HepG2 (cell line): ENCODE measurements around the gene NOXO1. TPM values are rescaled to one million over a fixed set of nuclear protein-coding genes. Genes with fewer than 3 reads are reported as not detected.

Experiments
- ADNP ChIP-seq: sonication (generic); formaldehyde crosslinking; IDR thresholded peaks from 2 replicates; pipeline ENCODE4 v1.4.0; 2020; ENCODE audit warnings: missing genetic modification reagents
- BHLHE40 ChIP-seq: IDR thresholded peaks from 2 replicates; pipeline ENCODE4 v1.6.1; 2011; ENCODE audit warnings: low read length, improper control_type of control experiment
- CREB1 ChIP-seq, 2 experiments: fragments of 450-650 bp in 1 of 2; IDR thresholded peaks; 2 replicates each; pipeline ENCODE4 v1.6.1; 2016 to 2017; ENCODE audit warnings: control low read depth in 1 of 2, mild to moderate bottlenecking in 1 of 2, missing compliant biosample characterization in 1 of 2, missing genetic modification characterization in 1 of 2
- FOXJ3 ChIP-seq: sonication (generic); formaldehyde crosslinking; IDR thresholded peaks from 2 replicates; pipeline ENCODE4 v1.4.0; 2020; ENCODE audit warnings: missing genetic modification reagents, mild to moderate bottlenecking, borderline replicate concordance
- JUNB ChIP-seq: sonication (generic); formaldehyde crosslinking; IDR thresholded peaks from 2 replicates; pipeline ENCODE4 v1.8.0; 2022; ENCODE audit warnings: missing genetic modification reagents, mild to moderate bottlenecking, borderline replicate concordance
- KAT2B ChIP-seq: fragments of 150-350 bp; IDR thresholded peaks from 2 replicates; pipeline ENCODE4 v1.6.1; 2014; ENCODE audit warnings: low read depth, low read length, borderline replicate concordance
- KMT2B ChIP-seq: IDR thresholded peaks from 2 replicates; pipeline ENCODE4 v1.6.1; 2016; ENCODE audit warnings: missing genetic modification reagents, missing compliant biosample characterization
- MAFK ChIP-seq, 2 experiments: IDR thresholded peaks in 1 of 2; conservative IDR thresholded peaks in 1 of 2; 2 replicates each; pipeline ENCODE4 v1.6.1; 2011; ENCODE audit warnings: improper control_type of control experiment in 2 of 2, low read length in 2 of 2
- THAP9 ChIP-seq: sonication (generic); formaldehyde crosslinking; IDR thresholded peaks from 2 replicates; pipeline ENCODE4; 2020; ENCODE audit warnings: missing genetic modification reagents, mild to moderate bottlenecking, borderline replicate concordance
- TOPORS ChIP-seq: sonication (generic); formaldehyde crosslinking; IDR thresholded peaks from 2 replicates; pipeline ENCODE4 v1.8.0; 2023; ENCODE audit warnings: mild to moderate bottlenecking, missing genetic modification reagents
- ZNF468 ChIP-seq: sonication (generic); formaldehyde crosslinking; IDR thresholded peaks from 2 replicates; pipeline ENCODE4 v1.8.0; 2022; ENCODE audit warnings: mild to moderate bottlenecking, moderate library complexity, missing genetic modification reagents
- ZNF558 ChIP-seq: sonication (generic); formaldehyde crosslinking; IDR thresholded peaks from 2 replicates; pipeline ENCODE4 v1.9.0; 2022; ENCODE audit warnings: mild to moderate bottlenecking, missing genetic modification reagents, borderline replicate concordance
- ZNF563 ChIP-seq: sonication (generic); formaldehyde crosslinking; IDR thresholded peaks from 2 replicates; pipeline ENCODE4 v1.8.0; 2022; ENCODE audit warnings: mild to moderate bottlenecking, moderate library complexity, missing genetic modification reagents
- ZNF672 ChIP-seq: sonication (generic); formaldehyde crosslinking; IDR thresholded peaks from 2 replicates; pipeline ENCODE4 v1.8.1; 2022; ENCODE audit warnings: missing genetic modification reagents
- ZSCAN29 ChIP-seq: sonication (generic); formaldehyde crosslinking; conservative IDR thresholded peaks from 2 replicates; pipeline ENCODE4 v1.4.0; 2020; ENCODE audit warnings: mild to moderate bottlenecking, missing genetic modification reagents
- polyA plus RNA-seq, 8 experiments: library from polyadenylated mRNA; depleted of rRNA in 3 of 8; stranded (reverse) in 7 of 8; unstranded in 1 of 8; fragments of >200 nt; fragmentation: Illumina TruSeq in 4 of 8; extraction: Trizol in 4 of 8; gene quantifications; 2 replicates each; pipeline versions ENCODE4 v1.2.1 to v1.2.3, GENCODE V29; 2011 to 2016; ENCODE audit warnings: low read depth in 4 of 8, missing spikeins in 1 of 8, mixed read lengths in 1 of 8; ENCODE audit not compliant: insufficient read depth in 1 of 8
- total RNA-seq, 5 experiments: library from RNA; depleted of rRNA; stranded (reverse); fragments of >200 nt; fragmentation: Illumina TruSeq; extraction: Trizol; gene quantifications; 2 replicates each; pipeline ENCODE4 v1.2.3, GENCODE V29; 2016; ENCODE audit warnings: low read depth in 1 of 5
- TF ChIP-seq, protein P1 (sequence below): sonication (generic); formaldehyde crosslinking; conservative IDR thresholded peaks from 2 replicates; pipeline ENCODE4 v1.8.1; 2023; ENCODE audit warnings: missing genetic modification reagents
- TF ChIP-seq, protein P2 (sequence below): sonication (generic); formaldehyde crosslinking; IDR thresholded peaks from 2 replicates; pipeline ENCODE4 v1.9.0; 2021; ENCODE audit warnings: missing genetic modification reagents, mild to moderate bottlenecking, borderline replicate concordance

The NOXO1 gene
- total and polyA plus RNA-seq, 2 of the 13 experiments (the other 11 are each of a cell fraction or from before 2014, with no cell fraction given) = 0.69 to 1.4 TPM

GRCh38 chr16:2023092-2024031 is 42.1 kb upstream of the NOXO1 start (continued):
- TF ChIP-seq MAFK (conservative IDR thresholded peaks at IDR 0.05 in 1 of 2, IDR thresholded peaks at IDR 0.05 in 1 of 2; ENCODE audit: low read length in 2 of 2) = no peak
- no peak; the same call in 1 of the 2 replicates for TF ChIP-seq KMT2B
- TF ChIP-seq ZNF563 = peak; percentile 54; the same call in 1 of the 2 replicates
- TF ChIP-seq, protein P1, sequence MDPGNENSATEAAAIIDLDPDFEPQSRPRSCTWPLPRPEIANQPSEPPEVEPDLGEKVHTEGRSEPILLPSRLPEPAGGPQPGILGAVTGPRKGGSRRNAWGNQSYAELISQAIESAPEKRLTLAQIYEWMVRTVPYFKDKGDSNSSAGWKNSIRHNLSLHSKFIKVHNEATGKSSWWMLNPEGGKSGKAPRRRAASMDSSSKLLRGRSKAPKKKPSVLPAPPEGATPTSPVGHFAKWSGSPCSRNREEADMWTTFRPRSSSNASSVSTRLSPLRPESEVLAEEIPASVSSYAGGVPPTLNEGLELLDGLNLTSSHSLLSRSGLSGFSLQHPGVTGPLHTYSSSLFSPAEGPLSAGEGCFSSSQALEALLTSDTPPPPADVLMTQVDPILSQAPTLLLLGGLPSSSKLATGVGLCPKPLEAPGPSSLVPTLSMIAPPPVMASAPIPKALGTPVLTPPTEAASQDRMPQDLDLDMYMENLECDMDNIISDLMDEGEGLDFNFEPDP (CRISPR knock-in tag) = no peak
- peak; percentile 30; the same call in 1 of the 2 replicates for TF ChIP-seq BHLHE40
- TF ChIP-seq, protein P2, sequence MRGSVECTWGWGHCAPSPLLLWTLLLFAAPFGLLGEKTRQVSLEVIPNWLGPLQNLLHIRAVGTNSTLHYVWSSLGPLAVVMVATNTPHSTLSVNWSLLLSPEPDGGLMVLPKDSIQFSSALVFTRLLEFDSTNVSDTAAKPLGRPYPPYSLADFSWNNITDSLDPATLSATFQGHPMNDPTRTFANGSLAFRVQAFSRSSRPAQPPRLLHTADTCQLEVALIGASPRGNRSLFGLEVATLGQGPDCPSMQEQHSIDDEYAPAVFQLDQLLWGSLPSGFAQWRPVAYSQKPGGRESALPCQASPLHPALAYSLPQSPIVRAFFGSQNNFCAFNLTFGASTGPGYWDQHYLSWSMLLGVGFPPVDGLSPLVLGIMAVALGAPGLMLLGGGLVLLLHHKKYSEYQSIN (CRISPR knock-in tag) = no peak
- TF ChIP-seq FOXJ3 (CRISPR knock-in tag) = no peak
- TF ChIP-seq ADNP (CRISPR knock-in tag) = no peak
- TF ChIP-seq ZSCAN29 (CRISPR knock-in tag) = no peak
- TF ChIP-seq CREB1 (IDR thresholded peaks at IDR 0.05) = no peak
- no peak for TF ChIP-seq CREB1 (CRISPR knock-in tag; IDR thresholded peaks at IDR 0.05)
- TF ChIP-seq ZNF672 (CRISPR knock-in tag) = no peak
- TF ChIP-seq TOPORS (CRISPR knock-in tag) = no peak
- no peak for TF ChIP-seq ZNF468 (CRISPR knock-in tag)
- no peak for TF ChIP-seq ZNF558 (CRISPR knock-in tag)
- TF ChIP-seq JUNB = no peak
- TF ChIP-seq THAP9 = no peak; the same call in 1 of the 2 replicates
- TF ChIP-seq KAT2B = no peak
